Measurements from ENCODE around the gene GALNT9.

DNA sequence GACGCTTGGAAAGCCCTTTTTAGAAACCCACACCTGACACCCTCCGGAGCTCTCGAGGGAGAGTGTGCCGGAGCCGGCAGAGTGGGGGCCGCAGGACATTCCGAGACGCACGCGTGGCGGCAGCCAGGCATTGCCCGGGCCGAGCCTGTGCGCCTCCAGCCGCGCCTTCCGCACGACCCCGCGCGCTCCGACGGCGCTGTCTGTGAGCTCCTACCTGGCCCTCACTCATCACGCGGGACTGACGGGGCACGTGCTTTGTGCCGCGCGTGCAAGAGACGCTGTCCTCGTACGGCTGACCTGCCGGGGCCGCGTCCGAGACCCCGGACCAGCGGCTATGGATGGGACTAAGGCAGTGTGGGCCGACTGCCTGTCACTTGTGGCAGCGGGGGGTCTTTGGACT lies 5.2 kb downstream of the GALNT9 start:
- no peak for TF ChIP-seq EZH2 (IDR thresholded peaks at IDR 0.05; ENCODE audit: insufficient read depth, low read length)
- TF ChIP-seq CTCF (IDR thresholded peaks at IDR 0.05; ENCODE audit: insufficient read depth, low read depth, low read length), result no peak

All from astrocyte (in vitro differentiated cells and primary cell).